ENCODE data around the gene SPAG17.

The SPAG17 gene

DNA sequence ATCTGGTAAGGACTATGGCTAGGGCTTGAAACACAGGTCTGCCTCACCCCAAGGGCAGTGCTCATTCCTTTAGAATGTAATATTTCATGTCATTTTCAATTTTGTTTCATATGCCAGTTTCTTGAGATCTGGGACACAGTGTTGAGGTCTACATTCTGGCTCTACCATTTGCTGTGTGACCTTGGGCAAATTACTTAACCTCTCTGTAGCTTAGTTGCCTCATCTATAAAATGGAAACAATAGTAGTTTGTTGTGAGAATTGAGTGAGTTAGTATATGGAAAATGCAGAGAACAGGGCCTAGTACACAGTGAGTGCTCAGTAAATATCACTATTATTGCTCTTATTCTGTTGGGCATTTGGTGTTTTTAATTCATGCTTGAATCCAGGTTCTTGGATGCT lies 171.1 kb downstream of the SPAG17 start:
- ChIA-PET POLR2A (ENCODE audit: low non-redundant PET) (no interaction called here), CTCF (no interaction called here)
- no peak overlapping the region for H3K27ac ChIP-seq
- no peak for DNase-seq (ENCODE audit: low spot score)
- TF ChIP-seq, protein P1, sequence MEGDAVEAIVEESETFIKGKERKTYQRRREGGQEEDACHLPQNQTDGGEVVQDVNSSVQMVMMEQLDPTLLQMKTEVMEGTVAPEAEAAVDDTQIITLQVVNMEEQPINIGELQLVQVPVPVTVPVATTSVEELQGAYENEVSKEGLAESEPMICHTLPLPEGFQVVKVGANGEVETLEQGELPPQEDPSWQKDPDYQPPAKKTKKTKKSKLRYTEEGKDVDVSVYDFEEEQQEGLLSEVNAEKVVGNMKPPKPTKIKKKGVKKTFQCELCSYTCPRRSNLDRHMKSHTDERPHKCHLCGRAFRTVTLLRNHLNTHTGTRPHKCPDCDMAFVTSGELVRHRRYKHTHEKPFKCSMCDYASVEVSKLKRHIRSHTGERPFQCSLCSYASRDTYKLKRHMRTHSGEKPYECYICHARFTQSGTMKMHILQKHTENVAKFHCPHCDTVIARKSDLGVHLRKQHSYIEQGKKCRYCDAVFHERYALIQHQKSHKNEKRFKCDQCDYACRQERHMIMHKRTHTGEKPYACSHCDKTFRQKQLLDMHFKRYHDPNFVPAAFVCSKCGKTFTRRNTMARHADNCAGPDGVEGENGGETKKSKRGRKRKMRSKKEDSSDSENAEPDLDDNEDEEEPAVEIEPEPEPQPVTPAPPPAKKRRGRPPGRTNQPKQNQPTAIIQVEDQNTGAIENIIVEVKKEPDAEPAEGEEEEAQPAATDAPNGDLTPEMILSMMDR (conservative IDR thresholded peaks at IDR 0.05; ENCODE audit: low read depth), result no peak

DNA sequence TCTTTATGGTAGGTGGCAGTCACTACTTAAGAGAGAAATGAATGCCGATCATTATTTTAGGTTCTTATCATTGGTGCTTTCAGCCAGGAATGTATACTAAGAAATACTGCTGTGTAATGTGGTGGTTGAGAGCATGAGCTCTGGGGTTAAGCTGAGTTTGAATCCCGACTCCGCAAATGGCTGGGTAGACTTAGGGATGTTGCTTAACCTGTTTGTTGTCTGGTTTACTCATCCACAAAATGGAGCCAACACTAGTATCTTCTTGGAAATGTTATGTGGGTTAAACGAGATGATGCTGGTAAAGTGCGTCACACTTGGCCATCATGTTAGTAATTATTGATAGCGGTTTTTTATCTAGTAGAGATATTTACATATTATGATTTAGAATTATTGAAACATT lies 171.7 kb downstream of the SPAG17 start:
- TF ChIP-seq, protein P1 (conservative IDR thresholded peaks at IDR 0.05; ENCODE audit: low read depth), result no peak
- ChIA-PET CTCF (no interaction called here), POLR2A (ENCODE audit: low non-redundant PET) (no interaction called here)
- no peak for DNase-seq (ENCODE audit: low spot score)
- no peak overlapping the region for H3K27ac ChIP-seq

DNA sequence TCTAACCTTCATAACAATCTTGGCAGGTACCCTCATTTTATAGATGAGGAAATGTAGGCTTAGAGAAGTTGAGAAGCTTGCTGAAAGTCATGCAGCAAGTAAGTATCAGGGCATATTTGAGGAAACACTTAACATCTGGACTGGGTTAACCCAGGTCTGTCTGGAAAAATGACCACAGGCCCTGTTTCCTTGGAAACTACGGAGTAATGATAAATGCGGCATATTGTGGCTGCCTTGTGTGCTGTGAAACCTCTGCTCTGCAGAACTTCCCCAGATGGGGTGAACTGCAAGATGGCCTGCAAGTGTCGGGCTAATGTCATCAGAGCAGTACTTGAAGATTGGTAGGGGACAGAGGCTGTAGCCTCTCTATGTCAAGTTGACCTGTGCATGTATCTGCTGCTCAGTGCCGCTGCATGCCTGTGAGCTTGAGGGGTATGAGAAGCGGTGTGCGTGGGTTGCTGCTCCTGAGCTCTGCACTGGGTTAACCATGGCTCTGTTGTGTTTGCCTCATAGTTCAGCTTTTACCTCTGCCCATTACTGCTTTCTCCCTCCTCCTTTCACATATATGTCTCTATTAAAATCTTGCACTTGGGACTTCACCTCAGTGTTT lies 172.4 kb downstream of the SPAG17 start:
- ChIA-PET POLR2A (ENCODE audit: low non-redundant PET) (no interaction called here), CTCF (no interaction called here)
- DNase-seq (ENCODE audit: low spot score), result no peak
- TF ChIP-seq, protein P1 (conservative IDR thresholded peaks at IDR 0.05; ENCODE audit: low read depth), result no peak
- H3K27ac ChIP-seq, result no peak overlapping the region

DNA sequence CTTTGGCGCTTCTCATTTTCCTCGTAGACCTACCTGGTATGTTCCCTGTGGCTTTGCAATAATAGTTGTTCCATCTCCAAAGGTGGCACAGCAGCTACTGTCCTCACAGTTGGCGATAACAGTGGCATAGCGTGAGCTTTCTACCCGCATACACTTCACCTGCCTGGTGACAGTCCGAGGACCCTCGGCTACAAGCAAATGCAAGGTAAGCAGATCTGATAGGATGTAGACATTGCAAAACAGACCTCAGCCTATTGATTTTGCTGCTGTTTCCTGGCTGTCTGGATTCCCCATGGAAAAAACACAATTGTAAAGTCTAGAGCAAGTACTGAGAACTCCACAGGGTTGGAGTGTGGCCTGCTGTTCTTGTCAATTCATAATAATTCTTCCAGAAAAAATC lies 177.0 kb downstream of the SPAG17 start:
- TF ChIP-seq, protein P1 (conservative IDR thresholded peaks at IDR 0.05; ENCODE audit: low read depth), result no peak
- POLR2A ChIA-PET (ENCODE audit: low non-redundant PET), result no interaction called here
- CTCF ChIA-PET, result no interaction called here
- H3K27ac ChIP-seq, result no peak overlapping the region
- no peak for DNase-seq (ENCODE audit: low spot score)

DNA sequence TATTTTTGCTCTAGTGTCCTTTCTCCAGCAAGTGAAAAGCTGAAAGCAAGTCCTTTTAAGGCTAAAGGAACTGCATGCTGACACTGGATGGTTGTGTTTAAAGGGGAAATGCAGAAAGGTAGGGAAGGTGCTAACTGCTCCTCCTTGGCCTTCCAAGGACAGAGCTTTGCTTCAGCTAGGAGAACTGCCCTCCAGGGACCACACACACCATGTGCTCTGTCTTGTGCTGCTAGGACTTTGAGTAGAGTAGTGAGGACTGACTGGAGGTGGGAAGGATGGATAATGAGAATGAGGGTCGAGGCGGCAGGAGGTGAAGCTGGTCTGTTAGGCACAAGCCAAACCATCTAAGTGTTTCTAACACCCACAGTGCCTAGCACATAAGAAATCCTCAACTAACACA lies 177.6 kb downstream of the SPAG17 start:
- CTCF ChIA-PET, result no interaction called here
- POLR2A ChIA-PET (ENCODE audit: low non-redundant PET), result no interaction called here

DNA sequence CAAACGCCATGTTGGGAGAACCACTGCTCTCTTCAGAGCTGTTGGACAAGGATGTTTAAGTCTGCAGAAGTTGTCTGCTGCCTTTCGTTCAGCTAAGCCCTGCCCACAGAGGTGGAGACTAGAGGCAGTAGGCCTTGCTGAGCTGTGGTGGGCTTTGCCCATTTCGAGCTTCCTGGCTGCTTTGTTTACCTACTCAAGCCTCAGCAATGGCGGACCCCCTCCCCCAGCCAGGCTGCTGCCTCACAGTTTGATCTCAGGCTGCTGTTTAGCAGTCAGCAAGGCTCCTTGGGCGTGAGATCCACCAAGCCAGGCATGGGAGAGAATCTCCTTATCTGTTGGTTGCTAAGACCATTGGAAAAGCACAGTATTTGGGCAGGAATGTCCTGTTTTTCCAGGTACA lies 180.7 kb downstream of the SPAG17 start:
- no peak overlapping the region for H3K27ac ChIP-seq
- DNase-seq (ENCODE audit: low spot score), result no peak
- TF ChIP-seq, protein P1 (conservative IDR thresholded peaks at IDR 0.05; ENCODE audit: low read depth), result no peak
- CTCF ChIA-PET, result no interaction called here
- POLR2A ChIA-PET (ENCODE audit: low non-redundant PET), result no interaction called here

More for the DNA sequence above, 177.6 kb downstream of the SPAG17 start:
- H3K27ac ChIP-seq, result no peak overlapping the region
- TF ChIP-seq, protein P1 (conservative IDR thresholded peaks at IDR 0.05; ENCODE audit: low read depth), result no peak
- no peak for DNase-seq (ENCODE audit: low spot score)

DNA sequence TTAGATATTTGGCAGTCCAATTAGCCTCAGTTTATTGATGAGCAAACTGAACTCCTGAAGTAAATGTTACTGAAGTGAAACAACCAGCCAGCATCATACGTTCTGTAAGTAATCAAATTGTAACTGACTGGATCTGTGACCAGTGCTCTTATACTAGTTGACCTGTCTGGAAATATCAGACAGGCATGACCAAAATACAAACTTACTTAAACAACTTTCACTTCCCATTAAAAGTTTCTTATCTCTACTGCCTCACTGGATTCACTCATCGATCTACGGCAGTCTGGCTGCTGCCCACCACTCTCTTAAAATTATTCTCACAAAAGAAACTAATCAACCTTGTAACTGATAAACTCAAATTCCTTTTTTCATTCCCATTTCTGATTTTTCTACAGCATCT lies 199.1 kb downstream of the SPAG17 start:
- ChIA-PET POLR2A (ENCODE audit: low non-redundant PET) (no interaction called here), CTCF (no interaction called here)
- H3K27ac ChIP-seq, result no peak overlapping the region
- TF ChIP-seq, protein P1 (conservative IDR thresholded peaks at IDR 0.05; ENCODE audit: low read depth), result no peak
- no peak for DNase-seq (ENCODE audit: low spot score)
